ENCODE measurements around the gene SERP2.

DNA sequence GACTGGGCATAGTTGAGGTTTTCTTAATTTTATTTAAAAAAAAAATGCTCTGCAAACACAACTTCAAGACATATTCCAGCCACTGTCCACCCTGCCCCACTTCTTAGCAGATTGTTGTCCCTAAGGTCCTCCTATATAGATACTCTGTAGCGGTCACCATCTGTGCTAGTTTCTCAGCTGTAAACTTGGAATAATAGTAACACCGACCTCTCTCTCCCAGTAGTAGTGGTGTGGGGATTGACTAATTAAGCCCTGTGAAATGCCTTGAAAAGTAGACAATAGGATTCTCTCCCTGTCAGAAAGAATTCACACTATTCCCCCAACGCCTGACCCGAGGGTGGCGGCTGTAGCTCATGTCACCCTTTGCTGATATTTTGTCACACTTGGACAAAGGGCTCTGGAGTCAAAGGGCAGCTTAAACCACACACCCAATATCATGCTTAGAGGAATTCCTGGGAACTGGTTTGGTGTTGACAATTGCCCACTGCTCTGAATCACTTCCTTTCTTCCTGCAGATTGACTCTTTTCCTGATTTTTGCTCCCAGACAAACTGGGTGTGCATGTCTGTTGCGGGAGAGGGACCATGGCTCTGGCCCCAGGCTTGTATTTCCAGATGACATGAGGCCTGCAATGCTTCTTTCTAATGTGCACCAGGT, 9.2 kb upstream of the SERP2 start:
- TF ChIP-seq POLR2A (IDR thresholded peaks at IDR 0.05), result no peak
- TF ChIP-seq, protein P1, sequence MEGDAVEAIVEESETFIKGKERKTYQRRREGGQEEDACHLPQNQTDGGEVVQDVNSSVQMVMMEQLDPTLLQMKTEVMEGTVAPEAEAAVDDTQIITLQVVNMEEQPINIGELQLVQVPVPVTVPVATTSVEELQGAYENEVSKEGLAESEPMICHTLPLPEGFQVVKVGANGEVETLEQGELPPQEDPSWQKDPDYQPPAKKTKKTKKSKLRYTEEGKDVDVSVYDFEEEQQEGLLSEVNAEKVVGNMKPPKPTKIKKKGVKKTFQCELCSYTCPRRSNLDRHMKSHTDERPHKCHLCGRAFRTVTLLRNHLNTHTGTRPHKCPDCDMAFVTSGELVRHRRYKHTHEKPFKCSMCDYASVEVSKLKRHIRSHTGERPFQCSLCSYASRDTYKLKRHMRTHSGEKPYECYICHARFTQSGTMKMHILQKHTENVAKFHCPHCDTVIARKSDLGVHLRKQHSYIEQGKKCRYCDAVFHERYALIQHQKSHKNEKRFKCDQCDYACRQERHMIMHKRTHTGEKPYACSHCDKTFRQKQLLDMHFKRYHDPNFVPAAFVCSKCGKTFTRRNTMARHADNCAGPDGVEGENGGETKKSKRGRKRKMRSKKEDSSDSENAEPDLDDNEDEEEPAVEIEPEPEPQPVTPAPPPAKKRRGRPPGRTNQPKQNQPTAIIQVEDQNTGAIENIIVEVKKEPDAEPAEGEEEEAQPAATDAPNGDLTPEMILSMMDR (IDR thresholded peaks at IDR 0.05), result no peak
